SH-SY5Y (cell line): ENCODE results near the gene UBQLNL.

Experiments used
- GATA2 ChIP-seq: IDR thresholded peaks from 2 replicates; pipeline ENCODE4 v1.6.1; 2011; ENCODE audit warnings: mild to moderate bottlenecking, low read depth, low read length
- GATA3 ChIP-seq: IDR thresholded peaks from 2 replicates; pipeline ENCODE4 v1.6.1; 2011; ENCODE audit warnings: low read depth, mild to moderate bottlenecking, low read length, moderate library complexity

- TF ChIP-seq GATA2 (no peak), GATA3 (no peak)
Measured at GRCh38 chr11:5507177-5507932, 9.1 kb downstream of the UBQLNL start.
